Activated gamma-delta T cell treated with Interleukin-2 at 50 U/mL for 16 hours (primary cell): ENCODE results near the gene TULP1.
"Not testable (repeated sequence)": the region's sequence is repeated elsewhere in the genome, so short reads cannot be mapped to it uniquely, and the experiment has no call there.

ENCODE experiments used
- DNase-seq: peaks from one replicate; pipeline ENCODE4 v3.0.0-alpha.2; 2020

The TULP1 gene

DNA sequence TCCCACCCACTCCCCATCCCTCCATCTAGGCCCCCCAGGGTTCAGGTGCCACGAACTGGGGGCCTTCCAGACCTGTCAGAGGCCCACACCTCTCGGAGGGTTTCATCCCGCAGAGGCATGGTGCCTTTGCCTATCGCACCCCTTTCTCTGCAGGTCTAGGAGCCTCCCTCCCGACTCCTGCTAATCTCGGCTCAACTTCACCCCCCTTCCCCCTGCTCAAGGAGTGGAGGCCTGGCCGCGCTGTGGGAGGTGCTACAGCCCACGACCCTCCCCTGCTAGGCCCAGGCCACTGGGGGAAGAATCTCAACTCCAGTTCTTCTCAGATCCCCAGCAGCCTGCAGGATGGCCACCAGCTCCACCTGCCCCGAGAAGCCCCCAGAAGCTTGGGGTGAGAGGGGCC, at the start of gene TULP1:
TULP1 (minus strand) TSS at position 157 of the 400 bp plus-strand sequence; CDS start at position 119, 38 bp downstream.
- no peak for DNase-seq

DNA sequence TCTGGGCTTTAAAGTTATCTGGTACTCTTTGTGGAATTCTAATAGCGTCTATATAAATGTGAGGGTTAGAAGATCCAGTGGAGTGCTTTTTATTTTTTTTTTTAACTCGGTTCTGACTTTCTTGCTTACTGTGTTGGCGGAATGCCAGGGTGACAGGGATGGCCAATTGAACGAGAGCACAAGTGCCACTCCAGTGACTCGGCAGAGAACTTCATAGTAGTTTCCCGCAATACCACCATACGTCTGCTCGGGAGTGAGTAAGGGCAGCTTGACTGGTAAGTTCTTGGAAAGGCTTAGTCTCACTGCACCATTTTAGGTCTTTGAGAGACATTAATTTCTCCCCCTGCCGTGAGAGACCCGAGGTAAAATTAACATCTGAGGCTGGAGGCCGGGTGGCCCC, 49.4 kb upstream of the TULP1 start:
- no peak for DNase-seq

DNA sequence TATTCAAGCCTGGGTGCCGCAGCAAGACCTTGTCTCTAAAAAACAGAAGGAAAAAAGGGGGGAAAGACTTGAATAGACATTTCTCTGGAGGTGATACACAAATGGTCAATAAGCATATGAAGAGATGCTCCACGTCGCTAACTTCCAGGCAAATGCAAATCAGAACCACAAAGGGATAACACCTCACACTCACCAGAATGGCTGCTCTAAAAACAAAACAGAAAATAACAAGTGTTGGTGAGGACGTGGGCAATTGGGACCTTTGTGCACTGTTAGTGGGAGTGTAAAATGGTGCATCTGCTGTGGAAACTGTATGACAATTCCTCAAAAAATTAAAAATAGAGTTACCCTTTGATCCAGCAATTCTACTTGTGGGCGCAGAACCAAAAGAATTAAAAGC, 48.4 kb upstream of the TULP1 start:
- DNase-seq, result no peak

DNA sequence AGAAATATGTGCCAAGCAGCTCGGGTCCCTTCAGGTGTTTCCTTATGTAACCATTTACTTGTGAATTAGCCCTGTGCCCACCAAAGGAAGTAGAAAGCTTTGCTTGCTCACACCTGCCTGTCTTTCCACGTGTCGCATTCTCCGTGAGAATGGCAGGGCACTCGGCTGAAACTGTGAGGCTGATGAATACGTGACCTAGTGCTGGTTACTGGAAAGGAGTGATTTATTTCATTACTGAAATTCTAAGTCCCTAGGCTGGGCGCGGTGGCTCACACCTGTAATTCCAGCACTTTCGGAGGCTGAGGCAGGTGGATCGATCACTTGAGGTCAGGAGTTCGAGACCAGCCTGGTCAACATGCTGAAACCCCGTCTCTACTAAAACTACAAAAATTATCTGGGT, 45.9 kb upstream of the TULP1 start:
- no peak for DNase-seq

DNA sequence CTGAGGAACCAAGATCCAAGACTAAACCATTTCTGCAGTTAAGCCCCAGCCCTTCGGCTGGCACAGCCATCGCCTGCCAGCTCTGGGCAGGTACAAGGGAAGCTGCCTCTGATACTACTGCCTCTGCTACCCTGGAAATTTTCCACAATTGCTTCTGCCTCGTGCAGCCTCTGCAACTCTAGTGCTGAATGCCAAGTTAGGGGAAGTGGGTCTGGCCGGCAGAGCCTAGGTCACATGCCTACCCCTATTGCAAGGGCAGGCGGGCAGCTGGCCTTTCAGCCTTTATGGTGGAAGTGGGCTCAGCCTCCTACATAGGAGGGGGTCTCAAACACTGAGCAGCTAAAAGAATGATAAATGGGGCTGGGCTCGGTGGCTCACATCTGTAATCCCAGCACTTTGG, 44.5 kb upstream of the TULP1 start:
- no peak for DNase-seq

DNA sequence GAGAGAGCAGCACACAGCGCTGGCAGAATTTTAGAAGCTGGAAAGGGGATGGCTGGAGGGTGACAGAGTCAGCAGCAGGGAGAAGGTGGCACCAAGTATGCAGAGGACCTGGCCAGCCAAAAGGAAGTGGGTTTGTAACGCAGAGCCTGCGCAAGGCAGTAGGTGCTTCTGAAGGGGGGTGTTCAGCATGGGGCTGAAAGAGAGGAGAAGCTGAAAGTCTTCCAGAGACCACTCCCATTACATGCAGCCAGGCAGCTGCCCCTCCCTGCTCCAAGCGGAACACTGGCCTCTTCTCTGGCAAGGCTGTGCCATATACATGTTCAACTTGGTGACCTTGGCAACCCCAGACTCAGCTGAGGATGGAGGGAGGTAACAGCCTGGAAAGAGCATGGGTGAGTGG, 42.1 kb upstream of the TULP1 start:
- no peak for DNase-seq

DNA sequence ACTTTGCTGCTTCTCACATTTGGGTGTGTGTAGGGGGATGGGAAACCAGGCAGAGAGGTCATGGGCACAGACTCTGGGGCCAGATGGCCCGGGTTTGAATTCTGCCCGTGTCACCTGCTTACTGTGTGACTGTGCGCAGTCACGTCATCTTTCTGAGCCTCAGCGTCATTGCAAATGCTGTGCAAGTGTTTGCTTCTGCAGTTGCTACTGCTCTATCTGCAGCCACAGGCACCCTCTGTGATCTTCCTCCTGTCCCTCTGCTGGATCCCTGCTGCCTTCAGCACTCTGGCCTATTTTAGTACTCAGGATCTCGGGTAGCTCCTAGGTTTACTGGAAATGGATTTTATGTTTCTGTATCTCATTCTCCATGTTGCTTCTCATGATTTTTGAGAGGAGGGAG, 40.6 kb upstream of the TULP1 start:
- no peak for DNase-seq

DNA sequence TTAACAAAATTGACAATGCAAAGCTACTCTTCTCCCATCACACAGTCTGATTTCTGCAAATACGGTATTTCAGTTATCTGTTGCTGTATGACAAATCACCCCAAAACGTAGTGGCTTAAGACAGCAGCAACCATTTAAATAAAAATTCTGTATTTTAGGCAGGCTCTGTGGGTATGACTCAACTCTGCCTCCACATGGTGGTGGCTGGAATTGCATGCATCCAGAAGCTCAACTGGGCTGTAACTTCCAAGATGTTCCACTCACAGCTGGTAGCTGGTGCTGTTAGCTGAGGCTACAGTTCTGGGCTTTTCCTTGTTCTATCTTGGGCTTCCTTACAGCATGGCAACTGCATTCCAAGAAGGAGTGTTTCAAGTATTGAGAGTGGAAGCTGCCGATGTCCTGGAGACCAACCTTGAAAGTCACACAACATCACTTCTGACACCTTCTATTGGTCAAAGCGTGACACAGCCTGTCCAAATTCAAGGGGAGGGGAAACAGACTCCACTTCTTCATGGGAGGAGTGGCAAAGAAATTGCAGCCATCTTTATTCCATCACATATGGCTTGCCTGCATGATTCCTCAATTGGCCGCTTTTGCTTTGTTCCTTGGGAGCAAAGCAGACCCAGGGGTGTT, 39.7 kb upstream of the TULP1 start:
- peak; percentile 56 for DNase-seq

DNA sequence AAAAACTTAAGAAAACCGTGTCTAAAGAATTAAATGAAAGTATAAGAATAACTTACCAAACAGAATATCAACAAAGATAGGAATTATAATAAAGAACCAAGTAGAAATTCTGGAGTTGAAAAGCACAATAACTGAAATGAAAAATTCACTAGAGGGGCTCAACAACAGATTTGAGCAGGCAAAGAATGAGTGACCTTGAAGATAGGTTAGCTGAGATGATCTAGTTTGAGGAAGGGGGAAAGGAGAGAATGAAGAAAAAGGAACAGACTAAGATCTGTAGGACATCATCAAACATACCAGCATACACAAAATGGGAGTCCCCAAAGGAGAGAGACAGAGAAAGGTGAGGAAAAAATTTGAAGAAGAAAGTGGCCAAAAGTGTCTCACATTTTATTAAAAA, 37.7 kb upstream of the TULP1 start:
- DNase-seq, result no peak

DNA sequence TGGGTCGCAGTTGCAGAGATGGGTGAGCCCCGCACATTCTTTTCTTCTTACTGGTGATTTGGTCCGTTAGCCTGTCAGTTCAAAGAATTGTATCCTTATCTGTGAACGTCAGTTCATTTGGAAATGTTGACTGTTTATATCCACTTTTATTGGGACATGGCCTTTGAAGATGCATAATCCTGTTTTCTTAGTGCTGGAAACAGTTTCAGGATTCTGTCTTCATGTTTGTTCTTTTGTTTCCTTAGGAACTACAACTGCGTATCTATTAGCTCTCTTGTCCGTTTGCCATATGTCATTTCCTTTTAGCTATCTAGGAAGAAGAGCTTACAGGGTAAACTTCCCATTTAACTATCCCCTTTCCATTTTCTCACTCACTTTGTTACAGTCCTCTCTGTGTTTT, 35.0 kb upstream of the TULP1 start:
- DNase-seq, result no peak

DNA sequence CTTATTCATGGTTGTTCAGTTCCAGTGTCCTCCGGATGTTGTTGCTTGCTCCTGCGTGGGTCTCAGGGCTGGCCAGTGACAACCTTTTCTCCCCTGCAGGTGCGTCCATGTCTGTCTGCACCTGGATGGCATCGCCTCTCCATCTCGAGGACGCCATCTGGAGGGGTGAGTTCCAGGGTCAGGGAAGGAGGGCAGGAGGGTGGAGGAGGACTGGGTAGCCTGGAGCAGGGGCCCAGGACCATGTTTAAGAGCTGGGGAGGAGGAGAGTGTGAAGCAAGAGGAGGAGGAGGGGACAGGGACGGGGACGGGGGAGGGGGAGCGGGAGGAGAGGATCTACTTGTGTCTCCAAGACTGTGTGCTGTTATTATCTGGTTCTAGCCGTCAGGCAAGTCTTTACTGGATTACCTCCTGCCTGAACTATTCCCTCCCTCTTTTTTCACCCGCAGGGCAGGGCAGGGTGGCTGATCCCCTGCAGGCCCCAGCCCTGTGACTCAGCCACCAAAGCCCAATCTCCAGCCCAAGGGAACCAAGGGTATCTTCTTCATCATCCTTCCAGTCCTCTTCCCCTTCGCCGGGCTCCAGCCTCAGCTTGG, 32.2 kb upstream of the TULP1 start:
- DNase-seq, result no peak

DNA sequence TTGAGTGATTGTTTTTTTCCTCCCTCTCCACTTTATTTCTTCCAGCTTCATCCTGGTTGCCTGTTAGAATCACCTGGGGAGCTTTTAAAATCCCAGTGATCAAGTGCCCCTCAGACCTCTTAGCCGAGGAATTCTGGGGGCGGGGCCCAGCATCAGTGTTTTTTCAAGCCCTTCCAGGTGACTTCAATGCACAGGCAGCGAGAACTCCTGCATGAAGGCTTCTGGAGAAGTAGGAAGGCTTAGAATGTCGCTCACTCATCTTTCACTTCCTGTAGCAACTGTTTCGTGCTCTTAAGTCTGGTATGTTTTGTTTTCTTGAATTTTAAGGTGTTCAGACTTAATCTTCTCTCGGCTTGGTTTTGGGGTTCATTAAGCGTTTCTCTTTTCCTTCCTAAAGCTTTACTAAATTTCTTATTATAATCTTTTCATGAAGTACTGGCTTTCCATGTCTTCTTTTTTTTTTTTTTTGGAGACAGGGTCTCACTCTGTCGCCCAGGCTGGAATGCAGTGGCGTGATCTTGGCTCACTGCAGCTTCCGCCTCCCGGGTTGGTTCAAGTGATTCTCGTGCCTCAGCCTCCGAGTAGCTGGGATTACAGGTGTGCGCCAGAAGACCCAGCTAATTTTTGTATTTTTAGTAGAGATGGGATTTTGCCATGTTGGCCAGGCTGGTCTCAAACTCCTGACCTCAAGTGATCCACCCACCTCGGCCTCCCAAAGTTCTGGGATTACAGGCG, 30.9 kb upstream of the TULP1 start:
- no peak for DNase-seq

DNA sequence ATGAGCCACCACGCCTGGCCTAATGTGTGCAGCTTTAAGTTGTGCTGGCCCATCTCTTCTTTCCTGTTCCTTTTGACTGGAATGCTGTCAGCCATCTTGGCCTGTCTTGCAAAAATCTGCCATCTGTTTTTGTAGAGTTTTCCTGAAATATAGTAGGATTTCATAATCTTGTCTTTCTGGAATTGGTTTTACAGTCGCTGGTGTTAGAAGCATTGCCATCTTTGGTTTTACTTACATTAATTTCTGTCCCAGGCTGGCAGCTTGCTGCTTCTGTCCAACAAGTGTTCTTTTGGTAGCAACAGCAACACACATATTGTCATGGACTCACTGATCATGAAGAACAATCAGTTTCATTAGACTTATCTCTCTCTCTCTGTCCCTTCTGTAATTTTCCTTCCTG, 29.1 kb upstream of the TULP1 start:
- no peak for DNase-seq

DNA sequence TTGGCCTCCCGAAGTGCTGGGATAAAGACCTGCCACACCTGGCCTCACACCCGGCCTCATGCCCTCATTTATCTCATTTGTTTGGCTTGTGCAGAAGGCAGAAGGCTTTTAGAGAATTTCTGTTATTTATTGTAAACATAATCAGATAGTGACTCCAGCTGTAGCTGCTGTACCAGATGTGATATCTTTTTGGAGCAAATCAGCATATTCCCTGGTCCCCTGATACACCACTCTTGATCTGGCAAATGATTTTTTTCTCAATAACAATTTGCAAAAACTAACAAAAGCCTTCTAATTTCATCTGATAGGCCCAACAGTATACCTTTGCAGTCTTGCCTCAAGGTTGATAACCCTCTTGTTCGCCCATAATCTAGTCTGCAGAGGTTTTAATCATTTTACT, 26.5 kb upstream of the TULP1 start:
- no peak for DNase-seq

DNA sequence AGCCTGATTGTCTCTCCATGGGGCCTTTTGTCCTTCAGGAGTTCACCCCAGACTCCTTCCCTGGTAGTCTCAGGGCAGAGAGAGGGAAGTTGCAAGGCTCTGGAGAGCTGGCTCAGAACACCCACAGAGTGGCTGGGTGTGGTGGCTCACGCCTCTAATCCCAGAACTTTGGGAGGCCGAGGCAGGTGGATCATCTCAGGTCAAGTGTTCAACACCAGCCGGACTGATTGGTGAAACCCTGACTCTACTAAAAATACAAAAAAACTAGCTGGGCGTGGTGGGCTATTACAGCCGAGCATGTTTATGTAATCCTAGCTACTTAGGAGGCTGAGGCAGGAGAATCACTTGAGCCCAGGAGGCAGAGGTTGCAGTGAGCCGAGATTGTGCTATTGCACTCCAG, 23.2 kb upstream of the TULP1 start:
- not testable (repeated sequence) for DNase-seq

DNA sequence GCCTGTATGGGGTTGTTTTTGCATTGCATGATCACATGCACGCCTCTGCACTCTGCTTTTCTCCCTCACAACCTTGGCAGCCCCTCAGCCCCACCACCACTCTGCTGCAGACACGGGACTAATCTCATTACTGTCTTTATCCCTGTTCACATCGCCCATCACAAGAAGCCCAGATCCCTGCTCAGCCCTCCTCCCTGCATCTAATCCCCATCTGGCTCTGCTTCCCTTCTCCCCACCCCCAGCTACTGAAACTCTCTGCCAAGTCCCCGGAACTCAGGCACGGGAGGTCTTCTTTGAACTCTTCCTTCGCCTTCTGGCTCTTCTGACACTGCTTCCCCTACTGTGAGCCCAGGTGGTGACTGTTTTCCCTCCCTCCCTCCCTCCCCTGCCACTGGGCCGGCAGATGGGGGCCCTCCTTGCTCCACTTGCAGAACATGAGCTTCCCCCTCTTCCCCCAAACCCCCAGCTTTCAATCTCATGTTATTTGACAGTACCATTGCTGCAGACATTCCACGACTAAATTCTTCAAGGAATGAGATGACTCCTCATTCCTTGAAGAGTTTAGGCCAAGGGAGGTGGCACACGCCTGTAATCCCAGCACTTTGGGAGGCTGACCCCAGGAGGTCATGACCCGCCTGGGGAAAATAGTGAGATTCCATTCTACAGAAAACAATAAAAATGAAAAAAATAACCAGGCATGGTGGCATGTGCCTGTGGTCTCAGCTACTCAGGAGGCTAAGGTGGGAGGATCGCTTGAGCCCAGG, 21.9 kb upstream of the TULP1 start:
- no peak for DNase-seq

DNA sequence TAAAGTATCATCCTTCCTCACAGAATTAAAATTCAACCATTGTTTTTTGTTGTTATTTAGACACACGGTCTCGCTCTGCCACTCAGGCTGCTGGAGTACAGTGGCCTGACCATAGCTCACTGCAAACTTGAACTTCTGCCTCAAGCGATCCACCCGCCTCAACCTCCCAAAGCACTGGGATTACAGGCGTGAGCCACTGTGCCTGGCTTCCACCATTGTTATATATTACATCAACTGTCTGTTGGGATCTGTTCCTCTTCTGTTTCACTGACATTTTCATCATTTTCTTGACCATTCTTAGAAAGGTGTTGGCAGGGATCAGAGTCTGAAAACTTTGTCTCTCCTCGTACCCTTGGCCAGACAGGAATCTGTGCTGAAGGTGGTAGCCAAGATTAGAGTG, 21.3 kb upstream of the TULP1 start:
- no peak for DNase-seq

DNA sequence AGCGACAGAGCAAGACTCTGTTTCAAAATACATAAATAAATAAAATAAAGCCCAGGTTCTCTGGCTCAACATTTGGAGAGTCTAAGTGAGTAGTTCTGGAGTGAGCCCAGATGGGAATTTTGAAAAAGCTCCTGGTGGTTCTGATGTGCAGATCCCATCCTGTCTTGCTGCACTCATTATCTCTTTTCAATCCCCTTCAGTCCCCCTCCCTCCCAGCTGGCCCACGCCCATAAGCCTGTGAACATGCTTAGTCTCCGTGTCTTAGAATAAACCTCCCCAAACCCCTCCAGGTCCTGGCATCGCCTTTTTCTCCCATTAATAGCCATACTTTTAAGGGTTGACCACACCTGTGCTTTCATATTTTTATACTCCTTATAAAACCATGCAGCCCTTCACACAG, 19.4 kb upstream of the TULP1 start:
- DNase-seq, result no peak

DNA sequence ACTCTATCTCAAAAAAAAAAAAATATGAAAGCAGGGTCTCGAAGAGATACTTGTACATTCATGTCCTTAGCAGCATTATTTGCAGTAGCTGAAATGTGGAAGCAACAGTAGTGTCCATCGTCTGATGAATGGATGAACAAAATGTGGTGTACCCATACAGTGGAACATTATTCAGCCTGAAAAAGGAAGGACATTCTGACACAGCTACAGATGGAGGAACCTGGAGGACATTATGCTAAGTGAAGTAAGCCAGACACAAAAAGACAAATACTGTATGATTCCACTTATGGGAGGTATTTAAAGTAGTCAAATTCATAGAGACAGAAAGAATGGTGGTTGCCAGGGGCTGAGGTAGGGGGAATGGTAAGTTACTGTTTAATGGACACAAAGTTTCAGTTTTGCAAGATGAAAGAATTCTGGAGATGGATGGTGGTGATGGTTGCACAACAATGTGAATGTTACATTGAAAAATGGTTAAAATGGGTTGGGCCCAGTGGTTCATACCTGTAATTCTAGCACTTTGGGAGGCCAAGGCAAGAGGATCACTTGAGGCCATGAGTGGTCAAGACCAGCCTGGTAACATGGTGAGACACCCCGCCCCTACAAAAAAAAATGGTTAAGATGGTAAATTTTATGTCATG, 11.8 kb upstream of the TULP1 start:
- no peak for DNase-seq

DNA sequence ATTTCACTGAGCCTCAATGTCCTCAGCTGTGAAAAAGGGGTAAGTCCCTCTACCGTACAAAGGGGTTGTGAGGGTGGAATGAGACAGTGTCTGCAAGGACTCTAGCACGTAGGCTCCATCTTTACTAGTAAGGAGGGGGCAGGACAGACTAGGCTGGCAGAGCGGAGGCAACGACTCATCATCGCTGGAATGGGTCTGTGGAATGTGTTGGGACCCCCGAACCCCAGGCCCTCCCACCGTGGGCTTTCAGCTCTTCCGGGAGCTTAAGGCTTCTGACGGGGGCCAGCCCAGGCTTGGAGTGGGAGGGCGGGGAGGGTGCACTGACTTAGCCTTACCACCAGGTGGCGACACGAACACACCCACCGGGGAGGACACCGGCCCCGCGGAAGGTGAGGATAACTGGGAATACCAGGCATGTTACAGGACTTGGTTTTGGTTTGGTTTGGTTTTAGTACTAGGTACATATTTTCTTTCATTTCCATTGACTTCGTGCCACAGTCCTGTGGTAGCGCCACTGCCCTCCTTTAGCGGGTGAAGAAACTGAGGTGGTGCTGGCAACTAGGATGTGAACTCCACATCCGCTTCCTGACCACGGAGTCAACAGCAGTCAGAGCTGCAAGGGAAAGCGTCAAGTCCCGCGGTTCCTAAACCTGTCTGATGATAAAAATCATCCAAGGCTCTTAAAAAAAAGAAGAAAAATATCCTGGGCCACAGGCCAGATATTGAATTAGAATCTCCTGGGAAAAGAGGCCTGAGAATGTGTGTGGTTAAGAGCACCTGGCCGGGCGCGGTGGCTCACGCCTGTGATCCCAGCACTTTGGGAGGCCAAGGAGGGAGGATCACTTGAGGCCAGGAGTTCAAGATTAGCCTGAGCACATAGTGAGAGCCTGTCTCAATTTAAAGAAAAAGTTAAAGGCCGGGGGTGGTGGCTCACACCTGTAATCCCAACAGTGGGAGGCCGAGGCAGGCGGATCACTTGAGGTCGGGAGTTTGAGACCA, 10.3 kb upstream of the TULP1 start:
- DNase-seq, result peak; percentile 71

DNA sequence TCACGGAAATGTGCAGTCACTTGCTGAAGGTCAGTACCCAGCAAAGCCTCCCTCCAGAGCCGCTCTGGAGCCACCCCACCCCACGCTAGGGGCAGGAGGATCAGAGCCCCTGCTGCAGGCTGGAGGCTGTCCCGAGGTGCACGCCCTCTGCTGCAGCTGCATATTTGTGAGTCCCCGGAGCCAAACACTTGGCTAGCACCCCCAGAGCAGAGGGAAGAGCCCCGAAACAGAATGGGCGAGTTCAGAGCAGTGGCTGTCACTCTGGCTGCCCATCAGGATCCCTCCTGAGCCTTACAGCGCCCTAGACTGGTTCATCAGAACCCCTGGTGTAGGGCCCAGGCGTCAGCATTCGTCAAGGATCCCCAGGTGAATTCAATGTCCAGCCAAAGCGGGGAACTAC, 9.5 kb upstream of the TULP1 start:
- no peak for DNase-seq

DNA sequence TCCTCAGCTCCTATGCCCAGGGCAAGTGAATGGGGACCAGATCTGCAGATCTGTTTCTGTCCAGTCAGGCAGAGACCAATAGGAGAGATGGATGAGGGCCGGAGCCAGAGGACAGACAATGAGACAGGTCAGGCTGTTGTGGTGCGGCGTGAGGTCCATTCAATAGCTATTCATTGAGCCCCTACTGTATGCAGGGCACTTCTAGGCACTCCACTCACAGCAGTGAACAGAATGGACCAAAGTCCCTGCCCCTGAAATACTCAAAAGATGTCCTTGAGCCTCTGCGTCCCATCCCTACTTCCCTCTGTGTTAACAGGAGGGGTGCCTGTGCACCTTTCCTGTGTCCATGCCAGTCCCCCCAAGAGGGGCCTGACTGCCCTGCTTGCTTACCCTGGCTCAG, 8.5 kb upstream of the TULP1 start:
- DNase-seq, result no peak
